Mesodermal cell (in vitro differentiated cells): ENCODE results near the gene SEMA6A.
A peak's percentile ranks its signal among the peaks of the same experiment; 100 is the strongest.

Source experiments
- H3K27ac ChIP-seq: 2 replicates; pipeline ENCODE4 v1.7.0; 2013; ENCODE audit warnings: mild to moderate bottlenecking, low read depth, low read length, moderate library complexity; ENCODE audit not compliant: severe bottlenecking
- H3K36me3 ChIP-seq: 2 replicates; pipeline ENCODE4 v1.7.1; 2013; ENCODE audit warnings: mild to moderate bottlenecking, low read length, moderate library complexity; ENCODE audit not compliant: control insufficient read depth, insufficient read depth
- H3K4me1 ChIP-seq: one replicate; pipeline ENCODE4 v1.7.1; 2013; ENCODE audit warnings: mild to moderate bottlenecking, low read length; ENCODE audit not compliant: insufficient read depth, control insufficient read depth, poor library complexity, severe bottlenecking
- H3K4me3 ChIP-seq: 2 replicates; pipeline ENCODE4 v1.7.0; 2013; ENCODE audit warnings: low read length, control low read depth, mild to moderate bottlenecking; ENCODE audit not compliant: insufficient read depth, poor library complexity, severe bottlenecking; ENCODE audit errors: extremely low read depth
- H3K9me3 ChIP-seq: 2 replicates; pipeline ENCODE4 v1.7.1; 2013; ENCODE audit warnings: mild to moderate bottlenecking, low read length, moderate library complexity; ENCODE audit not compliant: control insufficient read depth
- WGBS, 2 experiments: methylation state at CpG; one replicate each; pipeline ENCODE4 v1.1.5; 2013; ENCODE audit warnings: missing lambda C conversion rate in 2 of 2; ENCODE audit not compliant: insufficient coverage in 2 of 2; 5-methylcytosine and 5-hydroxymethylcytosine counted together

SEMA6A gene

GRCh38 chr5:116522356-116523136, 52.1 kb downstream of the SEMA6A start:
- Histone ChIP-seq H3K36me3 (no peaks in the 10 kb centered on the region), H3K4me1 (peaks cover 24% of the 10 kb centered on the region), H3K4me3 (no peak overlapping the region), H3K9me3 (no peaks in the 10 kb centered on the region), H3K27ac (no peak overlapping the region)
- WGBS, 2 experiments, result 96% methylated on average over 5 of the region's 9 CpGs

GRCh38 chr5:116521173-116521872, 53.3 kb downstream of the SEMA6A start:
- H3K4me1 ChIP-seq, result peaks cover 34% of the 10 kb centered on the region
- no peaks in the 10 kb centered on the region for H3K9me3 ChIP-seq
- H3K36me3 ChIP-seq, result no peaks in the 10 kb centered on the region
- H3K27ac ChIP-seq, result no peak overlapping the region
- WGBS, 2 experiments, result 60 to 71% methylated on average over 1 to 2 of the region's 5 CpGs
- H3K4me3 ChIP-seq, result no peak overlapping the region

GRCh38 chr5:116520771-116521170, 53.9 kb downstream of the SEMA6A start:
- H3K4me3 ChIP-seq, result no peak overlapping the region
- 89 to 100% methylated on average over 1 of the region's 1 CpG for WGBS, 2 experiments
- H3K36me3 ChIP-seq, result no peaks in the 10 kb centered on the region
- H3K27ac ChIP-seq, result no peak overlapping the region
- no peaks in the 10 kb centered on the region for H3K9me3 ChIP-seq
- H3K4me1 ChIP-seq, result peaks cover 38% of the 10 kb centered on the region

GRCh38 chr5:116518423-116518822, 56.2 kb downstream of the SEMA6A start:
- Histone ChIP-seq H3K4me1 (peaks cover 42% of the 10 kb centered on the region), H3K36me3 (no peaks in the 10 kb centered on the region), H3K9me3 (no peaks in the 10 kb centered on the region), H3K27ac (no peak overlapping the region), H3K4me3 (no peak overlapping the region)
- 14 to 67% methylated on average over 1 to 2 of the region's 3 CpGs for WGBS, 2 experiments

GRCh38 chr5:116517488-116517887, 57.1 kb downstream of the SEMA6A start:
- WGBS, 2 experiments, result 100% methylated on average over 1 of the region's 2 CpGs; no CpG with 5 or more reads in 1 of the 2 experiments

GRCh38 chr5:116516021-116516420, 58.6 kb downstream of the SEMA6A start:
- no peak overlapping the region for H3K4me3 ChIP-seq
- H3K36me3 ChIP-seq, result no peaks in the 10 kb centered on the region
- peaks cover 43% of the 10 kb centered on the region for H3K4me1 ChIP-seq
- no peak overlapping the region for H3K27ac ChIP-seq
- WGBS, 2 experiments, result no CpG with 5 or more reads among the region's 4 CpGs
- no peaks in the 10 kb centered on the region for H3K9me3 ChIP-seq

More at GRCh38 chr5:116517488-116517887, 57.1 kb downstream of the SEMA6A start:
- H3K4me3 ChIP-seq, result no peak overlapping the region
- no peaks in the 10 kb centered on the region for H3K9me3 ChIP-seq
- H3K4me1 ChIP-seq, result peaks cover 42% of the 10 kb centered on the region
- no peak overlapping the region for H3K27ac ChIP-seq
- H3K36me3 ChIP-seq, result no peaks in the 10 kb centered on the region

GRCh38 chr5:116514421-116514970, 60.1 kb downstream of the SEMA6A start:
- Histone ChIP-seq H3K27ac (no peak overlapping the region), H3K9me3 (no peaks in the 10 kb centered on the region), H3K4me3 (no peak overlapping the region), H3K4me1 (peaks cover 46% of the 10 kb centered on the region), H3K36me3 (no peaks in the 10 kb centered on the region)
- 75 to 89% methylated on average over 1 to 2 of the region's 2 CpGs for WGBS, 2 experiments

- Histone ChIP-seq H3K36me3 (no peaks in the 10 kb centered on the region), H3K4me1 (peaks cover 17% of the 10 kb centered on the region), H3K4me3 (no peak overlapping the region), H3K27ac (peak overlapping the region; percentile 3), H3K9me3 (no peaks in the 10 kb centered on the region)
- WGBS, 2 experiments, result no CpG with 5 or more reads among the region's 1 CpG
These were observed 64.1 kb downstream of the SEMA6A start for GRCh38 chr5:116510517-116510916.

GRCh38 chr5:116509483-116510244, 65.0 kb downstream of the SEMA6A start:
- Histone ChIP-seq H3K4me3 (no peak overlapping the region), H3K9me3 (no peaks in the 10 kb centered on the region), H3K4me1 (peaks cover 13% of the 10 kb centered on the region), H3K27ac (no peak overlapping the region), H3K36me3 (peaks cover 5% of the 10 kb centered on the region)
- 87 to 93% methylated on average over 3 of the region's 6 CpGs for WGBS, 2 experiments

- Histone ChIP-seq H3K36me3 (peaks cover 12% of the 10 kb centered on the region), H3K4me1 (peaks cover 13% of the 10 kb centered on the region), H3K9me3 (no peaks in the 10 kb centered on the region), H3K4me3 (no peak overlapping the region), H3K27ac (no peak overlapping the region)
- WGBS, 2 experiments, result 96 to 98% methylated on average over 2 to 5 of the region's 6 CpGs
These were observed 65.8 kb downstream of the SEMA6A start for GRCh38 chr5:116508835-116509234.
